ENCODE results near the gene HSBP1L1. TPM values are rescaled to one million over a fixed set of nuclear protein-coding genes. Genes with fewer than 3 reads are reported as not detected.

Gene HSBP1L1
- total and polyA plus RNA-seq, 2 of the 8 experiments (the other 6 are each of a cell fraction or from before 2014, with no cell fraction given), result 1.0 to 1.3 TPM

DNA sequence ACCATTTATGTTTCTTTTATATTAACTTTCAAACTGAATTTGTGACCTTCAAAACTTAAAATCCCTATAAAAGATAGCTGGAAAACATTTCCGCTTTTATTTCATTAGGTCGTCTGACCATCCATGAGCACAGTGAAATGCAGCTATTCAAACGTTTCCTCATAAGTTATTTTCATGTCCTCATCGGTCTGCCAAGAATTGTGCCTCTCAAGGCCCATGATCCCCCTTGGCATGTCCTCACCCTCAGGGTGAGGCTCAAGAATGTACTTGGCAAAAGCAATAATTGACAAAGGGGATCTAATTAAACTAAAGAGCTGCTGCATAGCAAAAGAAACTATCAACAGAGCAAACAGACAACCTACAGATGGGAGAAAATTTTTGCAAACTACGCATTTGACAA is 25.3 kb upstream of the HSBP1L1 start:
- Histone ChIP-seq H3K23me2 (ENCODE audit: low read depth, low read length) (no peaks in the 10 kb centered on the region), H3K27ac (ENCODE audit: low read depth, low read length) (no peak overlapping the region), H2BK15ac (ENCODE audit: low read length) (no peak overlapping the region), H3K4ac (replicated peaks; ENCODE audit: insufficient read length, low read depth, low read length) (no peak overlapping the region), H2AFZ (ENCODE audit: low read length) (no peak overlapping the region), H4K20me1 (replicated peaks in 1 of 2; ENCODE audit: control insufficient read depth in 1 of 2, insufficient read depth in 2 of 2, low read length in 2 of 2) (peaks cover 0 to 12% of the 10 kb centered on the region in 2 experiments), H3K9me3 (ENCODE audit: insufficient read depth in 2 of 2, low read depth in 1 of 2, low read length in 1 of 2) (no peaks in the 10 kb centered on the region), H4K5ac (ENCODE audit: insufficient read length, low read depth, low read length) (no peak overlapping the region), H2BK120ac (replicated peaks; ENCODE audit: low read depth, low read length) (no peak overlapping the region), H3K79me1 (ENCODE audit: low read depth, low read length) (peaks cover 5% of the 10 kb centered on the region), H2AK5ac (ENCODE audit: low read depth, low read length) (no peak overlapping the region), H3K4me2 (ENCODE audit: insufficient read depth in 1 of 2, low read depth in 2 of 2, low read length in 2 of 2) (no peak overlapping the region), H2BK20ac (ENCODE audit: low read length) (no peak overlapping the region), H3K4me1 (replicated peaks in 1 of 4; ENCODE audit: control insufficient read depth in 3 of 4, insufficient read depth in 4 of 4, low read length in 3 of 4) (peaks cover 0 to 4% (median under 1%) of the 10 kb centered on the region in 4 experiments; a peak in 2 of 7 replicates), H3K23ac (ENCODE audit: insufficient read length) (no peak overlapping the region), H3K18ac (ENCODE audit: extremely low read depth, low read length) (no peak overlapping the region), H3K79me2 (ENCODE audit: control insufficient read depth in 1 of 2, insufficient read depth in 2 of 2, low read length in 2 of 2) (peaks cover 0 to 8% of the 10 kb centered on the region in 2 experiments; a peak in 2 of 4 replicates), H3K27me3 (replicated peaks in 1 of 4; ENCODE audit: control insufficient read depth in 3 of 4, extremely low read depth in 1 of 4, insufficient read depth in 3 of 4, low read length in 3 of 4) (no peaks in the 10 kb centered on the region; a peak in 1 of 7 replicates), H4K91ac (replicated peaks; ENCODE audit: insufficient read length, low read length) (no peak overlapping the region), H2BK12ac (ENCODE audit: low read depth, low read length) (no peak overlapping the region), H3K36me3 (ENCODE audit: control insufficient read depth in 2 of 4, insufficient read depth in 4 of 4, low read length in 3 of 4) (no peaks in the 10 kb centered on the region; a peak in 1 of 8 replicates), H3K9ac (replicated peaks in 1 of 4; ENCODE audit: extremely low read depth in 1 of 4, low read depth in 3 of 4, low read length in 3 of 4) (no peak overlapping the region), H3K14ac (ENCODE audit: insufficient read length) (no peak overlapping the region), H3K4me3 (ENCODE audit: extremely low read depth in 1 of 4, insufficient read depth in 2 of 4, low read depth in 3 of 4, low read length in 4 of 4) (no peak overlapping the region), H3K56ac (replicated peaks; ENCODE audit: insufficient read length, low read depth, low read length) (no peak overlapping the region), H4K8ac (ENCODE audit: extremely low read depth, insufficient read depth, low read length) (no peak overlapping the region), H2BK5ac (ENCODE audit: low read depth, low read length) (no peak overlapping the region)
- 88% methylated on average over 5 of the region's 5 CpGs; no CpG with 5 or more reads in 1 of the 2 experiments for WGBS, 2 experiments (ENCODE audit: extremely low coverage in 1 of 2, insufficient coverage in 1 of 2, insufficient read length in 1 of 2, insufficient replicate concordance in 2 of 2, low coverage in 1 of 2, low lambda C conversion rate in 2 of 2, missing lambda C conversion rate in 1 of 2)
- CTCF ChIA-PET (ENCODE audit: partially characterized antibody), result interaction anchor here (0.7 to 3.2 kb wide), 3 partner anchors 9 to 212 kb away, joined by 3 to 15 read pairs (median 3); no protein-coding TSS in a partner anchor
- no peak for FAIRE-seq
- DNase-seq (ENCODE audit: low read depth in 1 of 2, low spot score in 2 of 2), result no peak
- POLR2A ChIA-PET (ENCODE audit: partially characterized antibody), result interaction anchor here (0.9 to 1.3 kb wide), 3 partner anchors 12 to 47 kb away, joined by 3 read pairs; no protein-coding TSS in a partner anchor
- no peak for TF ChIP-seq CTBP2 (IDR thresholded peaks at IDR 0.05; ENCODE audit: borderline replicate concordance, insufficient read depth, insufficient read length, low read length)
- no peak for TF ChIP-seq JUN (IDR thresholded peaks at IDR 0.05; ENCODE audit: low read depth, low read length)
- TF ChIP-seq CHD1 (IDR thresholded peaks at IDR 0.05; ENCODE audit: low read depth, low read length), result no peak
